HG02759 (cell line): ENCODE data around the gene CAVIN2.
"Not testable (repeated sequence)": the region's sequence is repeated elsewhere in the genome, so short reads cannot be mapped to it uniquely, and the experiment has no call there.

ENCODE experiments used
- ATAC-seq: cut with Tn5 transposase; IDR thresholded peaks from one replicate; pipeline ENCODE4 v1.9.1; 2021; ENCODE audit warnings: mild to moderate bottlenecking, moderate library complexity; ENCODE audit not compliant: unreplicated experiment

Gene CAVIN2

GRCh38 chr2:191803007-191803406 lies 43.9 kb downstream of the CAVIN2 start:
- no peak for ATAC-seq

- ATAC-seq = no peak
Observed at GRCh38 chr2:191802180-191802579, 44.7 kb downstream of the CAVIN2 start.

GRCh38 chr2:191800874-191801273 lies 46.0 kb downstream of the CAVIN2 start:
- ATAC-seq = no peak

- no peak for ATAC-seq
Observed at GRCh38 chr2:191799526-191799925, 47.4 kb downstream of the CAVIN2 start.

GRCh38 chr2:191797942-191798876 lies 48.7 kb downstream of the CAVIN2 start:
- ATAC-seq = no peak

GRCh38 chr2:191797500-191797899 lies 49.4 kb downstream of the CAVIN2 start:
- no peak for ATAC-seq

GRCh38 chr2:191795715-191796114 lies 51.2 kb downstream of the CAVIN2 start:
- no peak for ATAC-seq

- ATAC-seq = no peak
Observed at GRCh38 chr2:191791953-191792560, 54.8 kb downstream of the CAVIN2 start.

GRCh38 chr2:191790737-191791136 lies 56.2 kb downstream of the CAVIN2 start:
- ATAC-seq = no peak

- ATAC-seq = no peak
Observed at GRCh38 chr2:191789796-191790195, 57.1 kb downstream of the CAVIN2 start.

- ATAC-seq = no peak
Observed at GRCh38 chr2:191786694-191787093, 60.2 kb downstream of the CAVIN2 start.

GRCh38 chr2:191785651-191786050 lies 61.2 kb downstream of the CAVIN2 start:
- not testable (repeated sequence) for ATAC-seq
